Right hindlimb (tissue), 1 donor: ENCODE measurements around the gene CD8B2.
"Not testable (repeated sequence)": the region's sequence is repeated elsewhere in the genome, so short reads cannot be mapped to it uniquely, and the experiment has no call there.

Source experiments
- DNase-seq: peaks from one replicate; pipeline ENCODE4 v3.0.0-alpha.2; 2018

CD8B2 gene

GRCh38 chr2:106486551-106487385 is at the start of gene CD8B2:
CD8B2 (plus strand) TSS chr2:106487364; CDS start chr2:106487427, 63 bp downstream.
- not testable (repeated sequence) for DNase-seq

GRCh38 chr2:106461882-106462281 is 25.3 kb upstream of the CD8B2 start:
- not testable (repeated sequence) for DNase-seq

GRCh38 chr2:106467516-106467915 is 19.6 kb upstream of the CD8B2 start:
- DNase-seq, result not testable (repeated sequence)

- DNase-seq, result not testable (repeated sequence)
Observed at GRCh38 chr2:106468107-106468506, 19.1 kb upstream of the CD8B2 start, which contains the start of gene RGPD3. RGPD3 (minus strand) TSS chr2:106468413; CDS start chr2:106468288, 125 bp downstream.

- DNase-seq, result not testable (repeated sequence)
Observed at GRCh38 chr2:106470658-106471057, 16.5 kb upstream of the CD8B2 start.

- not testable (repeated sequence) for DNase-seq
Observed at GRCh38 chr2:106477647-106478046, 9.5 kb upstream of the CD8B2 start.

GRCh38 chr2:106479563-106479962 is 7.6 kb upstream of the CD8B2 start:
- DNase-seq, result not testable (repeated sequence)

- not testable (repeated sequence) for DNase-seq
Observed at GRCh38 chr2:106487386-106488191, 425 bp downstream of the CD8B2 start.

- DNase-seq, result not testable (repeated sequence)
Observed at GRCh38 chr2:106489701-106490100, 2.5 kb downstream of the CD8B2 start.

- not testable (repeated sequence) for DNase-seq
Observed at GRCh38 chr2:106492399-106492798, 5.2 kb downstream of the CD8B2 start.

GRCh38 chr2:106492913-106493312 is 5.7 kb downstream of the CD8B2 start:
- DNase-seq, result peak; percentile 57

- not testable (repeated sequence) for DNase-seq
Observed at GRCh38 chr2:106498549-106498948, 11.4 kb downstream of the CD8B2 start.

GRCh38 chr2:106500350-106500749 is 13.2 kb downstream of the CD8B2 start:
- not testable (repeated sequence) for DNase-seq

GRCh38 chr2:106502351-106502750 is 15.2 kb downstream of the CD8B2 start:
- DNase-seq, result not testable (repeated sequence)

- DNase-seq, result not testable (repeated sequence)
Observed at GRCh38 chr2:106504192-106504591, 17.0 kb downstream of the CD8B2 start.

- not testable (repeated sequence) for DNase-seq
Observed at GRCh38 chr2:106504787-106505186, 17.6 kb downstream of the CD8B2 start.

GRCh38 chr2:106506002-106506687 is 19.0 kb downstream of the CD8B2 start:
- not testable (repeated sequence) for DNase-seq

GRCh38 chr2:106508660-106509373 is 21.7 kb downstream of the CD8B2 start:
- DNase-seq, result not testable (repeated sequence)

GRCh38 chr2:106509374-106509770 is 22.2 kb downstream of the CD8B2 start:
- not testable (repeated sequence) for DNase-seq

- DNase-seq, result not testable (repeated sequence)
Observed at GRCh38 chr2:106510791-106511190, 23.6 kb downstream of the CD8B2 start.

GRCh38 chr2:106511476-106511901 is 24.3 kb downstream of the CD8B2 start:
- DNase-seq, result peak; percentile 63

- not testable (repeated sequence) for DNase-seq
Observed at GRCh38 chr2:106511934-106512333, 24.8 kb downstream of the CD8B2 start.
